Liver (tissue), 9 donors: ENCODE data around the gene TPRKB. TPM values are rescaled to one million over a fixed set of nuclear protein-coding genes. Genes with fewer than 3 reads are reported as not detected.

Source experiments
- DNase-seq: peaks from one replicate; pipeline ENCODE4 v3.0.0-alpha.2; 2017; ENCODE audit warnings: low spot score
- H3K27ac ChIP-seq, 2 donors: one replicate each; pipeline ENCODE4 v1.7.0; 2013; ENCODE audit warnings: inconsistent platforms in 2 of 2, low read length in 2 of 2, control low read depth in 1 of 2, low read depth in 1 of 2, mild to moderate bottlenecking in 1 of 2
- H3K27me3 ChIP-seq, 4 donors: one replicate each; pipeline versions ENCODE4 v1.6.1 to v1.7.0; 2013; ENCODE audit warnings: low read length in 3 of 4, inconsistent platforms in 1 of 4, mild to moderate bottlenecking in 1 of 4, moderate library complexity in 1 of 4; ENCODE audit not compliant: control insufficient read depth in 4 of 4, insufficient read depth in 4 of 4
- H3K36me3 ChIP-seq, 4 donors: one replicate each; pipeline versions ENCODE4 v1.6.1 to v1.7.0; 2013; ENCODE audit warnings: low read length in 3 of 4, mild to moderate bottlenecking in 3 of 4, low read depth in 1 of 4, moderate library complexity in 1 of 4; ENCODE audit not compliant: control insufficient read depth in 4 of 4, insufficient read depth in 3 of 4
- H3K4me1 ChIP-seq, 4 donors: one replicate each; pipeline versions ENCODE4 v1.6.1 to v1.7.0; 2013; ENCODE audit warnings: low read length in 3 of 4, mild to moderate bottlenecking in 3 of 4, moderate library complexity in 1 of 4; ENCODE audit not compliant: control insufficient read depth in 4 of 4, insufficient read depth in 4 of 4
- H3K4me3 ChIP-seq, 3 donors: one replicate each; pipeline versions ENCODE4 v1.6.1 to v1.7.0; 2013; ENCODE audit warnings: low read length in 3 of 3, control low read depth in 1 of 3, low read depth in 1 of 3, mild to moderate bottlenecking in 1 of 3
- H3K9ac ChIP-seq, 2 donors: one replicate each; pipeline ENCODE4 v1.7.0; 2013; ENCODE audit warnings: low read length in 2 of 2, mild to moderate bottlenecking in 2 of 2, moderate library complexity in 2 of 2, control low read depth in 1 of 2, low read depth in 1 of 2
- H3K9me3 ChIP-seq, 4 donors: one replicate each; pipeline versions ENCODE4 v1.6.1 to v1.7.0; 2013; ENCODE audit warnings: low read length in 3 of 4; ENCODE audit not compliant: control insufficient read depth in 4 of 4
- ATF3 ChIP-seq: IDR thresholded peaks from 2 replicates; pipeline ENCODE4 v1.6.1; 2016; ENCODE audit warnings: antibody characterized with exemption
- CTCF ChIP-seq: fragments of 150-350 bp; IDR thresholded peaks from 2 replicates; pipeline ENCODE4 v1.5.1; 2017; ENCODE audit warnings: improper control_type of control experiment, low read depth, low read length; ENCODE audit not compliant: missing input control
- EGR1 ChIP-seq, 2 donors: IDR thresholded peaks; 2 replicates each; pipeline ENCODE4 v1.6.1; 2016 to 2018; ENCODE audit warnings: antibody characterized with exemption in 2 of 2, low read depth in 2 of 2
- FOXA1 ChIP-seq: IDR thresholded peaks from 2 replicates; pipeline ENCODE4 v1.6.1; 2016; ENCODE audit warnings: antibody characterized with exemption
- GABPA ChIP-seq, 2 donors: IDR thresholded peaks in 1 of 2; conservative IDR thresholded peaks in 1 of 2; 2 replicates each; pipeline ENCODE4 v1.6.1; 2016; ENCODE audit warnings: antibody characterized with exemption in 2 of 2, mild to moderate bottlenecking in 1 of 2, moderate library complexity in 1 of 2
- HNF4A ChIP-seq, 2 donors: conservative IDR thresholded peaks; 2 replicates each; pipeline ENCODE4 v1.6.1; 2016; ENCODE audit warnings: antibody characterized with exemption in 2 of 2, mild to moderate bottlenecking in 2 of 2
- MAX ChIP-seq: IDR thresholded peaks from 2 replicates; pipeline ENCODE4 v1.6.1; 2016; ENCODE audit warnings: antibody characterized with exemption
- RAD21 ChIP-seq, 2 donors: IDR thresholded peaks; 2 replicates each; pipeline ENCODE4 v1.6.1; 2016; ENCODE audit warnings: antibody characterized with exemption in 2 of 2, mild to moderate bottlenecking in 2 of 2
- REST ChIP-seq: IDR thresholded peaks from 2 replicates; pipeline ENCODE4 v1.6.1; 2016; ENCODE audit warnings: antibody characterized with exemption, mild to moderate bottlenecking
- RXRA ChIP-seq, 2 donors: IDR thresholded peaks; 2 replicates each; pipeline ENCODE4 v1.6.1; 2017 to 2018; ENCODE audit warnings: antibody characterized with exemption in 2 of 2, mild to moderate bottlenecking in 1 of 2
- SP1 ChIP-seq: IDR thresholded peaks from 2 replicates; pipeline ENCODE4 v1.6.1; 2018; ENCODE audit warnings: antibody characterized with exemption, mild to moderate bottlenecking
- ZBTB33 ChIP-seq: IDR thresholded peaks from 2 replicates; pipeline ENCODE4 v1.6.1; 2016; ENCODE audit warnings: antibody characterized with exemption
- WGBS: extraction: QIAGEN DNeasy Blood & Tissue Kit; methylation state at CpG from one replicate; pipeline ENCODE4 v1.1.7; 2013; 5-methylcytosine and 5-hydroxymethylcytosine counted together
- polyA plus RNA-seq, 2 donors: library from polyadenylated mRNA; stranded (reverse) in 1 of 2; unstranded in 1 of 2; fragments of 200-250 nt in 1 of 2; fragments of >200 nt in 1 of 2; fragmentation: Nextera tagmentation in 1 of 2; extraction: Ambion mirVana in 1 of 2; gene quantifications; one replicate each; pipeline versions ENCODE4 v1.2.1 to v1.2.3, GENCODE V29; 2013 to 2015
- total RNA-seq, 2 donors: library from RNA; depleted of rRNA; stranded (reverse); fragments of >200 nt; gene quantifications; one replicate each; pipeline ENCODE4 v1.2.3, GENCODE V29; 2014
- donor health status: healthy.
- donor health status: healthy.
- donor health status: healthy.
- donor health status: healthy.
- donor health status: healthy.

TPRKB gene
- total and polyA plus RNA-seq, 4 donors: 16.2 to 27.7 (median 17.0) TPM

GRCh38 chr2:73749314-73749713, 12.2 kb upstream of the TPRKB start:
- no peak overlapping the region for H3K4me3 ChIP-seq
- WGBS: 59% methylated on average over 2 of the region's 2 CpGs
- no peaks in the 10 kb centered on the region for H3K4me1 ChIP-seq
- H3K9ac ChIP-seq: no peak overlapping the region
- DNase-seq: no peak
- no peaks in the 10 kb centered on the region for H3K9me3 ChIP-seq
- TF ChIP-seq RXRA (IDR thresholded peaks at IDR 0.05): peak in 1 of 2 donors; percentile 35
- TF ChIP-seq FOXA1: no peak
- peak in 1 of 2 donors; percentile 48 for TF ChIP-seq EGR1 (IDR thresholded peaks at IDR 0.05; ENCODE audit: low read depth in 2 of 2)
- TF ChIP-seq HNF4A (conservative IDR thresholded peaks at IDR 0.05): peak in 1 of 2 donors; percentile 51
- peak; percentile 34 for TF ChIP-seq ZBTB33
- peak in 1 of 2 donors; percentile 55 for TF ChIP-seq GABPA (IDR thresholded peaks at IDR 0.05 in 1 of 2, conservative IDR thresholded peaks at IDR 0.05 in 1 of 2)
- TF ChIP-seq REST: no peak
- TF ChIP-seq MAX: peak; percentile 52
- H3K36me3 ChIP-seq: peaks cover 2 to 20% (median 11%) of the 10 kb centered on the region in 4 donors
- no peaks in the 10 kb centered on the region for H3K27me3 ChIP-seq
- H3K27ac ChIP-seq: no peak overlapping the region

GRCh38 chr2:73746877-73747208, 9.7 kb upstream of the TPRKB start:
- no peak for DNase-seq
- Histone ChIP-seq H3K27me3 (no peaks in the 10 kb centered on the region), H3K9ac (no peak overlapping the region), H3K9me3 (peaks cover 0 to 2% (median under 1%) of the 10 kb centered on the region in 4 donors), H3K4me1 (no peaks in the 10 kb centered on the region), H3K4me3 (no peak overlapping the region), H3K36me3 (peaks cover 0 to 21% (median 8%) of the 10 kb centered on the region in 4 donors), H3K27ac (no peak overlapping the region)
- 92% methylated on average over 3 of the region's 3 CpGs for WGBS
- no peak for TF ChIP-seq RXRA (IDR thresholded peaks at IDR 0.05)
- TF ChIP-seq RAD21 (IDR thresholded peaks at IDR 0.05): no peak
- TF ChIP-seq EGR1 (IDR thresholded peaks at IDR 0.05; ENCODE audit: low read depth in 2 of 2): no peak

GRCh38 chr2:73746015-73746876, 9.1 kb upstream of the TPRKB start:
- 92% methylated on average over 11 of the region's 11 CpGs for WGBS
- Histone ChIP-seq H3K4me3 (no peak overlapping the region), H3K27ac (no peak overlapping the region), H3K4me1 (no peaks in the 10 kb centered on the region), H3K27me3 (no peaks in the 10 kb centered on the region), H3K36me3 (peaks cover 0 to 22% (median 10%) of the 10 kb centered on the region in 4 donors), H3K9me3 (peaks cover 0 to 3% (median 1%) of the 10 kb centered on the region in 4 donors), H3K9ac (no peak overlapping the region)
- DNase-seq: no peak
- TF ChIP-seq REST (no peak), ATF3 (no peak), CTCF (no peak), SP1 (no peak)
